IMR-90 (cell line): ENCODE data around the gene NR1I2. TPM values are rescaled to one million over a fixed set of nuclear protein-coding genes. Genes with fewer than 3 reads are reported as not detected.
A peak's percentile ranks its signal among the peaks of the same experiment; 100 is the strongest.

Experiments
- ATAC-seq: fragments of 200-7000 bp; cut with Tn5 transposase; 2 replicates; pipeline ENCODE4 v1.9.1; 2020; ENCODE audit warnings: low read depth, mild to moderate bottlenecking, moderate library complexity
- BruUV-seq: library from RNA; stranded (reverse); fragments of 400-500 nt; replicated peaks from 2 replicates; lab custom pipeline; 2021; lab: Mats Ljungman, UMichigan
- CTCF ChIA-PET: fragments of 300-600 bp; formaldehyde crosslinking; extraction: SDS; loops from one replicate; lab custom pipeline; 2021; ENCODE audit warnings: antibody characterized with exemption; lab: Yijun Ruan, JAX
- POLR2A ChIA-PET: fragments of 300-600 bp; sonication (Branson Sonifier 250); formaldehyde crosslinking; loops from one replicate; lab custom pipeline; 2022; ENCODE audit warnings: antibody characterized with exemption; ENCODE audit not compliant: unreplicated experiment; lab: Charles Lee
- DNase-seq: peaks from one replicate; pipeline ENCODE4 v3.0.0; 2013
- H2AFZ ChIP-seq: replicated peaks from 2 replicates; pipeline ENCODE3; 2013; ENCODE audit warnings: low read length, mild to moderate bottlenecking; ENCODE audit not compliant: poor library complexity
- H2AK5ac ChIP-seq: 2 replicates; pipeline ENCODE4 v1.6.1; 2013; ENCODE audit warnings: low read depth, low read length, inconsistent platforms
- H2AK9ac ChIP-seq: replicated peaks from 2 replicates; pipeline ENCODE3; 2013; ENCODE audit warnings: mild to moderate bottlenecking, low read depth, low read length, moderate library complexity; ENCODE audit not compliant: poor library complexity
- H2BK120ac ChIP-seq: 2 replicates; pipeline ENCODE4 v1.6.1; 2013; ENCODE audit warnings: low read depth, low read length, inconsistent platforms
- H2BK15ac ChIP-seq: 3 replicates; pipeline ENCODE4 v1.6.1; 2013; ENCODE audit warnings: low read depth, low read length, inconsistent platforms
- H2BK20ac ChIP-seq: 2 replicates; pipeline ENCODE4 v1.6.1; 2013; ENCODE audit warnings: low read depth, mild to moderate bottlenecking, inconsistent platforms, low read length, moderate library complexity
- H2BK5ac ChIP-seq: 2 replicates; pipeline ENCODE4 v1.6.1; 2013; ENCODE audit warnings: mild to moderate bottlenecking, low read depth, low read length, inconsistent platforms; ENCODE audit not compliant: poor library complexity, severe bottlenecking
- H3K14ac ChIP-seq: replicated peaks from 2 replicates; pipeline ENCODE4 v1.6.1; 2013; ENCODE audit warnings: low read depth, low read length, inconsistent platforms
- H3K18ac ChIP-seq: 2 replicates; pipeline ENCODE4 v1.6.1; 2013; ENCODE audit warnings: low read depth, low read length, control low read depth
- H3K23ac ChIP-seq: 2 replicates; pipeline ENCODE4 v1.6.1; 2013; ENCODE audit warnings: low read depth, low read length, inconsistent platforms
- H3K27ac ChIP-seq: 2 replicates; pipeline ENCODE4 v1.5.1; 2013; ENCODE audit warnings: mild to moderate bottlenecking, control low read depth, low read length; ENCODE audit not compliant: insufficient read depth
- H3K27me3 ChIP-seq: 2 replicates; pipeline ENCODE4 v1.6.1; 2013; ENCODE audit warnings: low read length; ENCODE audit not compliant: control insufficient read depth, insufficient read depth
- H3K36me3 ChIP-seq: 2 replicates; pipeline ENCODE4 v1.6.1; 2013; ENCODE audit warnings: low read length, mixed read lengths; ENCODE audit not compliant: control insufficient read depth, insufficient read depth
- H3K4ac ChIP-seq: 2 replicates; pipeline ENCODE4 v1.6.1; 2013; ENCODE audit warnings: low read depth, low read length, inconsistent platforms
- H3K4me1 ChIP-seq: 2 replicates; pipeline ENCODE4 v1.6.1; 2013; ENCODE audit warnings: low read length, mixed read lengths; ENCODE audit not compliant: control insufficient read depth, insufficient read depth
- H3K4me2 ChIP-seq: 2 replicates; pipeline ENCODE4 v1.6.1; 2013; ENCODE audit warnings: low read depth, mild to moderate bottlenecking, control low read depth, low read length, moderate library complexity
- H3K4me3 ChIP-seq: 2 replicates; pipeline ENCODE4 v1.5.1; 2013; ENCODE audit warnings: low read depth, mild to moderate bottlenecking, control low read depth, low read length, moderate library complexity; ENCODE audit not compliant: insufficient read depth
- H3K56ac ChIP-seq: 2 replicates; pipeline ENCODE4 v1.6.1; 2013; ENCODE audit warnings: low read length, inconsistent platforms; ENCODE audit not compliant: insufficient read depth; ENCODE audit errors: extremely low read depth
- H3K79me1 ChIP-seq, 2 experiments: 2 replicates each; pipeline ENCODE4 v1.6.1; 2013; ENCODE audit warnings: low read length in 2 of 2, inconsistent platforms in 1 of 2, low read depth in 1 of 2
- H3K9ac ChIP-seq: 2 replicates; pipeline ENCODE4 v1.6.1; 2013; ENCODE audit warnings: low read depth, low read length, control low read depth
- H3K9me1 ChIP-seq: 2 replicates; pipeline ENCODE4 v1.6.1; 2013; ENCODE audit warnings: low read length, inconsistent platforms; ENCODE audit not compliant: insufficient read depth
- H3K9me3 ChIP-seq: 2 replicates; pipeline ENCODE4 v1.6.1; 2013; ENCODE audit warnings: low read length; ENCODE audit not compliant: control insufficient read depth, insufficient read depth
- H4K20me1 ChIP-seq: 2 replicates; pipeline ENCODE4 v1.6.1; 2013; ENCODE audit warnings: low read length, inconsistent platforms; ENCODE audit not compliant: insufficient read depth
- H4K5ac ChIP-seq: 2 replicates; pipeline ENCODE4 v1.6.1; 2013; ENCODE audit warnings: mild to moderate bottlenecking, low read depth, low read length, control low read depth
- H4K8ac ChIP-seq, 2 experiments: 2 replicates each; pipeline ENCODE4 v1.6.1; 2013; ENCODE audit warnings: low read depth in 2 of 2, low read length in 2 of 2, control low read depth in 1 of 2, inconsistent platforms in 1 of 2
- H4K91ac ChIP-seq: 2 replicates; pipeline ENCODE4 v1.6.1; 2013; ENCODE audit warnings: low read depth, low read length, inconsistent platforms; ENCODE audit not compliant: insufficient read depth
- POLR2A ChIP-seq: IDR thresholded peaks from 2 replicates; pipeline ENCODE4 v1.6.1; 2012; ENCODE audit warnings: mild to moderate bottlenecking, low read depth, low read length
- RAD21 ChIP-seq: IDR thresholded peaks from 2 replicates; pipeline ENCODE4 v1.6.1; 2012; ENCODE audit warnings: low read length, improper control_type of control experiment
- WGBS, 2 experiments: methylation state at CpG; one replicate each; pipeline versions ENCODE4 v1.1.5 to v1.1.7; 2013; ENCODE audit warnings: missing lambda C conversion rate in 2 of 2; ENCODE audit not compliant: insufficient read length in 1 of 2; ENCODE audit errors: extremely low coverage in 2 of 2; 5-methylcytosine and 5-hydroxymethylcytosine counted together
- dilution Hi-C: fragments of 300-500 bp; cut with HindIII; formaldehyde crosslinking; loops from one replicate; pipeline ENCODE4 v1.14.3; 2018; ENCODE audit warnings: low sequenced_read_pairs; ENCODE audit not compliant: unreplicated experiment
- in situ Hi-C: fragments of 300-500 bp; cut with MboI; formaldehyde crosslinking; loops from 3 replicates; pipeline ENCODE4 v1.14.3; 2019; ENCODE audit warnings: low sequenced_read_pairs, inconsistent platforms, mixed read lengths
- intact Hi-C: fragments of 100-400 bp; cut with micrococcal nuclease; formaldehyde crosslinking; loops from 2 replicates; pipeline ENCODE4 v1.10.0; 2022
- polyA plus RNA-seq, 3 experiments: library from polyadenylated mRNA; depleted of rRNA; stranded (reverse); fragments of >200 nt; gene quantifications; 2 replicates each; pipeline ENCODE4 v1.2.3, GENCODE V29; 2012; ENCODE audit warnings: low replicate concordance in 1 of 3
- total RNA-seq: library from RNA; depleted of rRNA; stranded (reverse); fragments of >200 nt; gene quantifications from 2 replicates; pipeline ENCODE4 v1.2.3, GENCODE V29; 2012
- TF ChIP-seq, protein P1 (sequence below): fragments of 150-350 bp; IDR thresholded peaks from 2 replicates; pipeline ENCODE4 v1.6.1; 2017; ENCODE audit warnings: mild to moderate bottlenecking, antibody characterized with exemption, low read length, low read depth

Gene NR1I2
- total and polyA plus RNA-seq, 2 of the 4 experiments (the other 2 are of a cell fraction), result not detected

GRCh38 chr3:119841808-119842471, 60.0 kb downstream of the NR1I2 start:
- dilution Hi-C loops (no loop called here), in situ Hi-C loops (no loop called here), intact Hi-C loops (no loop called here)
- Histone ChIP-seq H2BK15ac (no peak overlapping the region), H2BK5ac (no peak overlapping the region), H2AK9ac (no peak overlapping the region), H3K23ac (no peak overlapping the region), H4K5ac (no peak overlapping the region), H3K4me1 (no peaks in the 10 kb centered on the region), H3K9me3 (no peaks in the 10 kb centered on the region), H2BK20ac (no peak overlapping the region), H2AFZ (no peak overlapping the region), H3K27me3 (no peaks in the 10 kb centered on the region), H3K4me2 (no peak overlapping the region), H4K91ac (no peak overlapping the region), H3K56ac (no peak overlapping the region), H4K8ac (no peak overlapping the region), H3K4me3 (no peak overlapping the region), H2BK120ac (no peak overlapping the region), H3K27ac (no peak overlapping the region), H3K36me3 (peaks cover 2% of the 10 kb centered on the region; the same call in 1 of the 2 replicates), H3K14ac (no peak overlapping the region), H2AK5ac (no peak overlapping the region), H3K4ac (no peak overlapping the region), H3K9ac (no peak overlapping the region), H4K20me1 (no peaks in the 10 kb centered on the region), H3K18ac (no peak overlapping the region), H3K9me1 (no peaks in the 10 kb centered on the region), H3K79me1 (peaks cover 2 to 6% of the 10 kb centered on the region in 2 experiments; a peak in 1 of 4 replicates)
- BruUV-seq, result no TSS peak
- no CpG with 5 or more reads among the region's 2 CpGs for WGBS, 2 experiments
- ChIA-PET POLR2A (no interaction called here), CTCF (no interaction called here)
- ATAC-seq (no peak), DNase-seq (peak; percentile 29)
- TF ChIP-seq POLR2A (no peak), RAD21 (no peak)
- TF ChIP-seq, protein P1, sequence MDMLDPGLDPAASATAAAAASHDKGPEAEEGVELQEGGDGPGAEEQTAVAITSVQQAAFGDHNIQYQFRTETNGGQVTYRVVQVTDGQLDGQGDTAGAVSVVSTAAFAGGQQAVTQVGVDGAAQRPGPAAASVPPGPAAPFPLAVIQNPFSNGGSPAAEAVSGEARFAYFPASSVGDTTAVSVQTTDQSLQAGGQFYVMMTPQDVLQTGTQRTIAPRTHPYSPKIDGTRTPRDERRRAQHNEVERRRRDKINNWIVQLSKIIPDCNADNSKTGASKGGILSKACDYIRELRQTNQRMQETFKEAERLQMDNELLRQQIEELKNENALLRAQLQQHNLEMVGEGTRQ, result no peak
